GM21381 (cell line): ENCODE results near the gene NMNAT3.
"Not testable (repeated sequence)": the region's sequence is repeated elsewhere in the genome, so short reads cannot be mapped to it uniquely, and the experiment has no call there.

ENCODE experiments used
- ATAC-seq: cut with Tn5 transposase; IDR thresholded peaks from one replicate; pipeline ENCODE4 v1.9.1; 2021; ENCODE audit warnings: mild to moderate bottlenecking, moderate library complexity; ENCODE audit not compliant: unreplicated experiment

Gene NMNAT3

DNA sequence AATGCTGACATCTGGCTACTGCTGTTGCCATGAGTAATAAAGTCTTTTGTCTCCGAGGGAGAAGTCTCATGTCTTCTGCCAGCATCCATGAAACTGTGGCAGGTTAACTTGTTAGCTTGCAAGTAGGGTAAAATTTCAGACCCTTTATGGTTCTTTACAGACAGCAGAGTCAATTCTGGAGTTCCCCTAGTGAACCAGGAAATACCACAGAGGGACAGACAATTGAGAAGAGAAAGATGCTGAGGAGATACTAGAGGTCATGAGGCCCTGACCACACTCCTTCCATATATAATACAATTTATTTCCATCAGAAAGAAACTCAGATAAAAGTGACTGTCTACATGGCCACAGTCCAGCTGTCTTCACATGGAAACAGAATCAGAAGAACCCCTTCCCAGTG lies 38.1 kb downstream of the NMNAT3 start:
- no peak for ATAC-seq

DNA sequence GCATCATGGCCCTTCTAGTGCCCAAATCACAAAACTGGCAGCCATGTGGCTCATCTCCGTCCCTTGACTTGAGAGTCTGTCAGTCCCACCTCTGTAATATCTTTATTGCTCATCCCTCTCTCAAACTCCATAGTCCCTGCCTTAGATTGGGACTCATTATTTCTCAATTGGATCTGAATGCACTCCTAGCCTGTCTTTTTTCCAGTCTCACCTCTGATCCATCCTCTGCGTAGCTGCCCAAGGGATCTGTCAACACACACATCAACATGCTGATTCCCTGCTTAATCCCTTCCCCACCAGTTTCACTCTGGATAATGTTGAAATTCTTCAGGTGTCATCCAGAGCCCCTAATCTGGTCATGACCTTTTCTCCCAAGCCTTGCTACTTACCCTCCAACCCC lies 39.3 kb downstream of the NMNAT3 start:
- no peak for ATAC-seq

DNA sequence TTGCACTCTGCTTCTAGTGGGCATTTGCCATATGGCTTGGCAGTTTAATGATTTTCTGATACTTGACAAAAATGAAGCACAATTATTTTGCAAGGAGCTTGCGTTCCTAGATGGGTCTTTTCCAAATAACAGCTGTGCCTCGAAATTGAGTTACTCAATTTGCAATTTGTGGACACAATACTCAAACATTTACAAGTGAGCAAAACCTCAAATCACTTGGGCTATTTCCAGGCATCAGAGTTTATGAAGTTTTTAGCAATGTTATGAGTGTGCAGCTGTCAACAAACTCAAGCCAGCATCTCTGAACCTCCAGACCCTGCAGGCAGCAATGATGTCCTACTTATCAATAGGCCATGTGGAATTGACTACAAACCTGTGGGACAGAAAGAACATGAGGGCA lies 41.3 kb downstream of the NMNAT3 start:
- no peak for ATAC-seq

DNA sequence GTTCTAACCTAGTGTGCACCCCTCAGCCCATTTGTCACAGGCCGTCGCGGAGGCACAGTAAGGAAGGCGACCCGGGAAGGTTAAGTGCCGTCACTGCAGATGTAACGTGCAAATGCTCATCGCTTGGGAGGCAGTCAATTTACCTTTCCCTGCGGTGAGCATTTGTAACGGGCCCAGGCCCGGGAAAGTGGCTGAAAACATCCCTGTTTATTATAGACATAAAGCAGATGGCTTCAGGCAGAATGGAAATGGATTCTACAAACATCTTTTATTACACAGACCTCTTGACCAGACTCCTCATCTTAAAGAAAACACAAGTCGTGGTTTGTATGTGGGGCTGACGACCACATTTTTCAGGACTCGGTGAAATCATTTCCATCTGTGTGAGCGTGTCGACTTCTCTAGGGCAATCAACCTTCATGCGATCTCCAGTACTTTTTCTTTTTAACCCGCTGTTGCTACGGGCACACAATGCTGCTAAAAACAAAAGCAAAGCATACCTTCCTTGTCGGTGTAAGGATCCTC lies 43.6 kb downstream of the NMNAT3 start:
- no peak for ATAC-seq

DNA sequence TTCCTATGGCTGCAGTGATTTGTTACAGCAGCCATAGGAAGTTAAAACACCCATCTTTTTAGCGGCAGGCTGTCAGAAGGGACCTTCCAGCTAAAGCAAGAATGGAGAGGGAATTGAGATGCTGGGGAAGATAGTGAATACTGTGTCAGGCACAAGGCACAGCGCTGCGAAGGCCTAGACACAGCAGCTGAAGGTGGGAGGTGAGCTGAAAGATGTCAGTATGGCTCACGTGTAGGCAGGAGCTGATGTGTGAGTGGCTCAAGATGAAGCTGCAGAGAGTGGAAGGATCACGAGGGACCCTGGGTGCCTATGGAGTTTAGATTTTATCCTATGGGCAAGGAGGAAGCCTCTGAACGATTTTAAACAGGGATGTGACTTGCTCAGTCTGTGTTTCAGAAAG lies 44.3 kb downstream of the NMNAT3 start:
- ATAC-seq, result no peak

DNA sequence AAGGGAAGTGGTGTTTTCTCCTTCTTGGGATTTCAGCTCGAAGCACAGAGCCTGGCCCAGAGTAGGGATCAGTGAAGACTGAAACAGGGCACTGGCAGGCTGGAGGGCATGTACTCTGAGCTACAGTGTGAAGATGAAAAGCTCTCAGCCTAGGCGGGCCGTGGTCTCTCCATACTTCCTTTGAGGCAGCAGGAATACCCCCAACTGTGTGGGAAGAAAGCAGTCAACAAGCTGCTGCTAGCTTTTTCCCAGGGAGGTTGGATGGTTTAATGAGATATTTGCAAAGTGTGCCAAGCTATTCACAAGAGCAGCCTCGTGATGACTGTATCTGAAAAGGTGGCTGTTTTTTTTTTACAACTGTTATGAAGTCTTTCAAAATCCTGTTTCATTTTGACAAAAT lies 47.2 kb downstream of the NMNAT3 start:
- no peak for ATAC-seq

DNA sequence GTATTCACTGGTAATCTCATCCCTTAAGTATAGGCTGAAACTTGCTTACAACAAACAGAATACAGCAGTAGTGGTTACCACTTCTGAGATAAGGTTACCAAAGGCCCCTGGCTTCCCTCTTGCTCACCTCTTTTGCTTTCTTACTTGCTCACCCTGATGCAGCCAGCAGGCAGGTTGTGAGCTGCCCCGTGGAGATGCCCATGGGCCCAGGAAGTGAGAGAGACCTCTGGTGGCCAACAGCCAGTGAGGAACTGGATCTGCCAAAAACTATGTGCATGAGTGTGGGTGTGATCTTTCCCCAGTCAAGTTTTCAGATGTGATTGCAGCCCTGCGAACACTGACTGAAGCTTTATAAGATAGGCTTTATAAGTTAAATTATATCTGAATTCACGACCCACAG lies 48.7 kb downstream of the NMNAT3 start:
- peak; percentile 77 for ATAC-seq

DNA sequence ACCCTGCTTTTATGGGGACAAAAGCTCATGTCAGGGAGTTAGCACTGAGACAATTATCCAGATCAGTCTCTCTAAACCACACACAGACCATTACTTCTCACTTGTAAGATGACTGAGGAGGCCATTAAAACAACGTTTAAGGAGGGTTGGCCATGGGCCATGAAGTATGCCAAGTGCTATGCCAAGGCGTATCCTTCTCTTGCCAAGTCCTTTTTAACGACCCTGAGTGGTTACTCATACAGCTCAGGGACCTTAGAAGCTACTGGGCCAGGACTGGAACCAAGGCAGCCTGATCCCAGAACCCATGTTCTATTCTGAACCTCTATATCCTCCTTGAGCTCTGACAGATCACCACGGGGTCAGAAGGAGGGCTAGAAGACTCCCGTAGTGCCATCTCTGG lies 50.0 kb downstream of the NMNAT3 start:
- ATAC-seq, result no peak

DNA sequence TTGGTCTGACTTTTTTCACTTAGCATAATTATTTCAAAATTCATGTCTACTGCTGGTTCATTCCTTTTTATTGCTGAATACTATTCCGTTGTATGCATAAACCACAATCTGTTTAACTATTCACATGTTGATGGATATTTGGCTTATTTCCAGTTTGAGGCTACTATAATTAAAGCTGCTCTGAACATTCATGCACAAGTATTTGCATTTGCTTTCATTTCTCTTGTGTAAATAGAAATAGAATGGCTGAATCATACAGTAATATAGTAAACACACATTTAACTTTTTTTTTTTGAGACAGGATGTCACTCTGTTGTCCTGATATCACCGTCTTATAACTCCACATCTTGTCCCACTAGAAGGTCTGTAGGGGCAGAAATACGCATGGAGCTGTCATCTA lies 57.3 kb downstream of the NMNAT3 start:
- no peak for ATAC-seq

DNA sequence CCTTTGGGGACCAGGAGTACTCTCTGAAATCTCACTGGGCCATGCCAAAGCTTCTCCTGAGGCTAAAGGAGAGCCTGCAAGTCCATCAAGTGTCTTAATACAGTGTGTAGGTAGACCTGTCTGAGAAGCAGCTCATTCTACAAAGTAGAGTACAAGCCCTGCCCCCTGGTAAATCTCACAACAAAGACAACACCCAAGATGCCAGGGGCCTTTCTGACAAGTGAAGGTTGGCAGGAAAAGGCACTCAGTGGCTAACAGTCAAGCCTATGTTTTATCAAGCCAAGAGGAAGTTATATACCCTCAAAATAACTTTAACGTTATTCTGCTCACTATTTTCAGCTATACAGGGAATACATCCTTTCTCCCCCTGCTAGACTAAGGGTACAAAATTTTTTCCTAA lies 58.3 kb downstream of the NMNAT3 start:
- no peak for ATAC-seq

DNA sequence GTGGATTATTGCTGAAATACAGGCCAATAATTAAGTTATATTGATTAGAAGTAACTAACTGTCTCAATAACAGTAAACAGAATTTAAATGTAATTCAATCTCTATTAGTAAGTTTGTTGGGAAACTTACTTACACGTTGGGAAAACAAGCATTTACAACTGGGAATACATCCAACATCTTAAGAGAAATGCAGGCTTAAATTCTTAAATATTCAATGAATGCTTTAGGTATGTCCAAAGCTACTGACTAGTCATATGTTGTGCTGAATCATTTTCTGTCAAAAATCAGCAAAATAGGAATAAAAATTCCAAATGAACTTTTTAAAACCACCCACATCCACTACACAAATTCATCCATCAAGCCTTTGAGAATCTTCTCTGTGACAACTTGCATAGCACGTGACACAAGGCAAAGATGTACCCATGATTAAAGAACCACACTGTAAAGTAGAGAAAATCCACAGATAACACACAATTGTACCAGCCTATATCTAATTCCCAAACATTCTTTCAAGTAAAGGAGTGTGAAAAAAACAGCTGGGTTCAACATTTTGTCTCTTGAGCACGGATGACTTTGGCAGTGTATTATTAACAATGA lies 60.0 kb downstream of the NMNAT3 start:
- ATAC-seq, result no peak

DNA sequence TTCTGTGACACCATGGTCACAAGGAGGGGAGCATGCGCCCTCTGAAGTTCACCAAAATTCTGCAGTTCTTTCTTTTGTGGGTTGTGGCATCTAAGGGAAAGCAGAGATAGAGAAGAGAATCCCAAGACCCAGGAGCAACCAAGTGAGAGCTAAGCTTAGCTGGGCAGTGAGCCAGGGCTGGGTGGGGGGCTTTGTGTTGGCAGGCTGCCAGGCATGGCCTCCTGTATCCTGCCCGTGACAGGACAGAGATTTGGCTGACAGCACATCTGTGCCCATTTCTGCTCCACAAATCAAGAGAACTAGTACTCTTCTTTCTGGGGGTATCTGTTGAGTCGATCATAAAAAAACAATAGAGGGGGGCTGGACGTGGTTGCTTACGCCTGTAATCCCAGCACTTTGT lies 66.2 kb downstream of the NMNAT3 start:
- no peak for ATAC-seq

DNA sequence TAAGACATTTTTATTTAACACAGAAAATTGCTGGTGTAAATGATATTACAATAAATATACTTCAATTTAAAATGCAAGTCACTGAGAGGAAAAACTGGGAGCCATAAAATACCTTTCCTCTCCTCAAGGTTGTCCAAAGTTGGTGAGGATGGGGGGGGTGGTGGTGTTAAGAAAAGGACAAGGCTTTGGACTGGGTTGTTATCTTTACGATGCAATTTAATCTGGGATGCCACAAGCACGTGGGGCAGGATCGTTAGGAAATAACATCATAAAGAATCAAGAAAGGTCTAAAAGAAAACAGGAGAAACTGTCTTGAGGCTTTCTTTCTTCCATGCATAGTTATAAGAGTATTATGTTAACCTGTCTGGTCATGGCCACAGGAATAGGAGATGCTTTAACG lies 66.9 kb downstream of the NMNAT3 start:
- ATAC-seq, result no peak

DNA sequence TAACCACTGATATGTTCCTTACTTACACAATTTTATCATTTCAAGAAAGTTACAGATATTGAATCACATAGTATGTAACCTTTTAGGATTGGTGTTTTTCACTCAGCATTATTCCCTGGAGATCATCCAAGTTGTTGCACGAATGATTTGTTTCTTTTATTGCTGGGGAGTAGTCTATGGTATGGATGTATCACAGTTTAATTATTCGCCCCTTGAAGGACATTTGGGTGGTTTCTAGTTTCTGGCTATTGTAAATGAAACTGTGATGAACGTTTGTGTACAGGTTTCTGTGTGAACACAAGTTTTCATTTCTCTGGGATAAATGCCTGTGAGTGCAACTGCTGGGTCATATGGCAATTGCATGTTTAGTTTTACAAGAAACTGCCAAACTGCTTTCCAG lies 68.8 kb downstream of the NMNAT3 start:
- ATAC-seq, result no peak

DNA sequence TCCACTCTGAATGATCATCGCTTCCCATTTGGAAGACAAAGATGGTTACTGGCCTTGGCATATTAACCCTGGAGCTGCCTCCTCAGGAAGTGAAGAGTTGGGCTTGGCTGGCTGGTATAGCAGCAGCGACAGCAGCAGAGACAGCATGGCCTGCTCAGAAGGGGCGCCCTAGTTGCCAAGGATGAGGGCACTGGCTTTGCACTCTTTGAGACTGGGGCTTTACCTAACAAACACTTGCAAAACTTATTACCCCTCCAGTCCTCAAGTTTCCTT lies 69.7 kb downstream of the NMNAT3 start:
- no peak for ATAC-seq

DNA sequence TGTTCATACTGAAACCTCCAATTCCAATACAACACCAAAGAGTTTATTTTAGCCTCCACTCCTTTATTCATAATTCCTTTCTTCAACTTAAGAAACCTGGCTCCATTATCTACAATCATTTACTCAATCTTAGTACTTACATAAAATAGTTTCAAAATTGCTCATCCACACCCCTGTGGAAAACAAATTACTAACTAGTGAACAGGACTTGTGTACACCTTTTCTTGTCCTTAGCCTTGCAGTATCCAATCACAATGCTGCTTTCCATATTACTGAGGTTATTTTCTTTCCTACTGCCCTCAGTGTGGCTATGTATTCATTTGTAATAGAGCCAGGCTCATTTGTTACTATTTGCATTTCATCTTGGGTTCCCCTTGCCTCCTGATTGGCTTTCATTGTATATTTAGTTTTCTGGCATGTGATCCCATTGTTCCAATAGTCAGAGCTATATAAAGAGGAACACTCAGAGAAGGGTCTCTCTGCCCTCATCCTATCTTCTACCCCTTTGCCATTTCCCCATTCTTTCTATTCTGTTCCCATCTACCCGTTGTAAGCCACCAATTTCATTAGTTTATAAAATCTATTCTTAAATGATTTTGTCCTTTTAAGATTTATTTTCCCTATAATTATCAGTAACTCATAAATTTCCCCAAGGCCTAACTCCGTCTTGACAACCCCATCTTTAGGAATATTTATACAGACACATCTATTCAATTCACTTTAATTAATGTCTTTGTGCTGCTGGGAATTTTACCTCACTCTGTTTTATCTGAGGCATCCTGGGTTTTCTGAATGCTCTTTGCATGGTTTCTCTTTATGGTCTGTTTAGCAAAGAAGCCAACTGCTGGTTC lies 70.3 kb downstream of the NMNAT3 start:
- no peak for ATAC-seq

DNA sequence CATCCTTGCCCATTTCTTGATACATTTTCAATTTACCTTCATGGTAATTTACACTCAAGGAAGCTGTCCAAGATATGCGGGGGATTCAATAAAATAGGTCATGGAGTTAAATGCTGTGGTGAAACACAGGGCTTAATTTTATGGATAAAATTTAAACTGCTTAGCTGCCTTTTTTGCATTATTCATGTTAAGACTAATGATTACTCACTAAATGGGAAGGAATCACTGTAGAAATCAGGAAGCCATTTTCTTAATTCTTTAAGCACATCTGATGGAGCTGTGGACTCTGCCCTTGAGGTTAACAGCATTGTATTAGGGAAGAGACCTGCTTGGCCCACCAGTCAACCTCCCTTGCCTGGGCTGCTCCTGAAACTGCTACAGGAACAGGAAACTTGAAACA lies 75.8 kb downstream of the NMNAT3 start:
- ATAC-seq, result no peak

DNA sequence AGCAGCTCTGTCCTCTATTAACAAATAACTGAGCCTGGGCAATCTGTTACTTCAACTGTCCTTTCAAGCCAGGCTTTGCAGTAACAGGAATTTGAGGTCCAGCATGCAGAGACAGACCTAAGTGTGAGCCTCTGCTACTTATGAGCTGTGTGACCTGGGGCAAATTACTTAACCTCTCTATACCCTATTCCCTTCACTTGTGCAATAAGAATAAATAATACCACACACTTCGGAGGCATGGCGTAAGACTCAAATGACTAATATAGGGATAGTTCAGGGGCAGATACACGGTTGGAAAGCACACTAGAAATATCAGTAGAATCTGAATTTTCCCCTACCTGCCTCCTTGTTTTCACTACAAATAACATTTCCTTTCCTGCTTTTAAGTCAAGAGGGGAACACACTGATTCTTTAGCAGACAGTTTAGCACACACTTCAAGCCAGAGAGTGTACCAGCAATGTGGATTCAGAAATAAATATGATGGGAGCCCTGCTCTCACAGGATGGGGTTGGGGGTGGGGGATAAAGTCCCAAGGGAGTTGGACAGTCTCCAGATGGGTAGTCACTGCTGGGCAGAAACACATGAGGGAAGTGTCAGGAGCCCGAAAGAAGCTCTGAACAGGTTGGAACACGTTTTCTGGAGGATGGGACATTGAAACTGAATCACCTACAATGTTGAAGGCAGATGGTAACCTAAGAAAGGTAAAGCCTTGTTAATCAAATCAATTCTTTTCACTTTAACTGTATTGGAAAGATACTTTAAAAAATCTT lies 76.4 kb downstream of the NMNAT3 start:
- ATAC-seq, result no peak

DNA sequence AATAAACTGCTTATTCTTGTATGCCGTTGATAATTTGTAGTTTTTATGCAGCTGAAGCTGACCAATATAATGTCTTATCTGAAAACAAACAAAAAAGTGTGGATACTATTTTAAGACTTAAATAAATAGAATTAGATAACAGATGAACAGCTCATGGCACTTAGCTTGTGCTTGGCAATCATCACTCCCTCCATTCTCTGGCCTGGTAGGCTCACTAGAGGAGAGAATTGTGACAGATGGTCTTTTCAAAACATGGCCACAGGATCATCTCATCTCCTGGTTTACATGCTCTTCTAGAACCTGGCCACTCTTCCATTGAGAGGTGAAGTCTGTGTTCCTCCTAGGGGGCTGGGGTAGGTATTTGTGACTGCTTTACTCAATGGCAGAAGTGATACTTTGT lies 79.8 kb downstream of the NMNAT3 start:
- no peak for ATAC-seq

DNA sequence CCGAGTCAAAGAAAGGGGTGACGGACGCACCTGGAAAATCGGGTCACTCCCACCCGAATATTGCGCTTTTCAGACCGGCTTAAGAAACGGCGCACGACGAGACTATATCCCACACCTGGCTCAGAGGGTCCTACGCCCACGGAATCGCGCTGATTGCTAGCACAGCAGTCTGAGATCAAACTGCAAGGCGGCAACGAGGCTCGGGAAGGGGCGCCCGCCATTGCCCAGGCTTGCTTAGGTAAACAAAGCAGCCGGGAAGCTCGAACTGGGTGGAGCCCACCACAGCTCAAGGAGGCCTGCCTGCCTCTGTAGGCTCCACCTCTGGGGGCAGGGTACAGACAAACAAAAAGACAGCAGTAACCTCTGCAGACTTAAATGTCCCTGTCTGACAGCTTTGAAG lies 86.6 kb downstream of the NMNAT3 start:
- not testable (repeated sequence) for ATAC-seq

DNA sequence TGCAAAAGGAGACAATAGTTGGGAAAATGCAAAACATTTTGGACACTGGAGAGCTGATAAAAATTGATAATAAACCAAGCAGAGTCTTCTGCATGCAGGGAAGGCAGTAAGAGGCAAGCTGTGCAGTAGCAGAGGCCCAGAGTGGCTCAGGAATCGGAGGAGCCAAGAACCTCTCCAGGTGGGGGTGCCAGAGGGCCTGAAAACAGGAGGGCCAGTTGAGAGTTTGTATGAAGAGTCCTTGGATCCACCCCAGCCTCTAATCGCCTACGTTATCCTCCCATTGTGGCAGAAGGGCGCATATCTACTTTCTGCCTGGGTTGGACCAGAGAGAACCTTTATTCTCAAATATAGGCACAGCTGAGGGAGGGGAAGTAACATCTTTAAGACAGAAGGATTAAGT lies 89.3 kb downstream of the NMNAT3 start:
- ATAC-seq, result no peak

DNA sequence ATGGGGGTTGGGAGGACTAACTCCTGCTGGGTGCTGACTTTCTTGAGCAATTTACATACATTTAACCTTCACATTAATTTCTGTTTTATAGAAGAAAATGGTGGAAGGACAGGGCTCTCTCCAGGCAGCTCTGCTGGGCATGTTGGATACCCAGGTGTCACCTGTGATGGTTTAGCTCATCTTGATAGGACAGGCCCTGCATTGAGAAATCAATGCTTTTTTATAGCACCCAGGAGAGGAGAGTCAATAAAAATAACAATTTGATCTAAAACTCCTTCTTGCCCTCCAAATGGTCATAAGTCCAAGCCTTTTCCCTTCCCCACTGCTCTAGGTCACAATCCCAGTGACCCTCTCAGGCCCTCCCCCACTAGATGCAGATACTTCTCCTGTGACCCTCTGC lies 90.0 kb downstream of the NMNAT3 start:
- ATAC-seq, result no peak
